Testis (tissue), 3 donors: Measurements from ENCODE around the gene PIP5K1C. TPM values are rescaled to one million over a fixed set of nuclear protein-coding genes. Genes with fewer than 3 reads are reported as not detected.

Experiments
- DNase-seq: peaks from one replicate; pipeline ENCODE4 v3.0.0-alpha.2; 2019
- H3K27ac ChIP-seq, 2 donors: fragments of 200-600 bp; sonication (generic); one replicate each; pipeline ENCODE4 v1.5.1; 2019
- H3K27me3 ChIP-seq: fragments of 200-600 bp; sonication (generic); one replicate; pipeline ENCODE4 v1.5.1; 2019
- H3K36me3 ChIP-seq: fragments of 200-600 bp; sonication (generic); one replicate; pipeline ENCODE4 v1.5.1; 2017; ENCODE audit warnings: low read depth; ENCODE audit errors: missing control alignments
- H3K4me1 ChIP-seq: fragments of 200-600 bp; sonication (generic); one replicate; pipeline ENCODE4 v1.5.1; 2019
- H3K4me3 ChIP-seq, 2 donors: fragments of 200-600 bp; sonication (generic); one replicate each; pipeline ENCODE4 v1.5.1; 2017 to 2019
- H3K9me3 ChIP-seq: fragments of 200-600 bp; sonication (generic); one replicate; pipeline ENCODE4 v1.5.1; 2017
- CTCF ChIP-seq, 3 experiments: fragments of 450-650 bp in 2 of 3; fragments of 200-600 bp in 1 of 3; sonication (generic) in 1 of 3; IDR thresholded peaks; one replicate each; pipeline ENCODE4 v1.5.1; 2016 to 2019; ENCODE audit warnings: antibody characterized with exemption in 3 of 3, mild to moderate bottlenecking in 2 of 3, moderate library complexity in 1 of 3
- POLR2A ChIP-seq: fragments of 450-650 bp; IDR thresholded peaks from one replicate; pipeline ENCODE4 v1.6.1; 2017; ENCODE audit warnings: antibody characterized with exemption, mild to moderate bottlenecking, moderate library complexity
- WGBS, 2 donors: methylation state at CpG; one replicate each; pipeline ENCODE4 v1.1.5; 2018; 5-methylcytosine and 5-hydroxymethylcytosine counted together
- intact Hi-C: fragments of 100-400 bp; cut with DNase I; formaldehyde crosslinking; loops from one replicate; pipeline ENCODE4 v1.15.1; 2023; ENCODE audit warnings: low total_unique reads
- polyA plus RNA-seq: library from polyadenylated mRNA; stranded (reverse); fragments of 350-450 nt; fragmentation: Illumina TruSeq; extraction: RNeasy Lipid Tissue Mini Kit (QIAGEN cat#74804); gene quantifications from one replicate; pipeline ENCODE4 v1.2.3, GENCODE V29; 2014; ENCODE audit warnings: low read depth, low replicate concordance; ENCODE audit not compliant: insufficient read depth
- total RNA-seq, 2 donors: library from RNA; depleted of rRNA; stranded (reverse); fragments of >200 nt; gene quantifications; one replicate each; pipeline ENCODE4 v1.2.3, GENCODE V29; 2016

Gene PIP5K1C
- total and polyA plus RNA-seq, 3 donors from 2014 or later: 80.2 to 99.1 (median 87.0) TPM

GRCh38 chr19:3722443-3723109 lies 22.3 kb upstream of the PIP5K1C start:
- H3K27ac ChIP-seq: no peak overlapping the region
- peak overlapping the region in 1 of 2 donors; percentile 35 for H3K4me3 ChIP-seq
- H3K9me3 ChIP-seq: no peaks in the 10 kb centered on the region
- peaks cover 3% of the 10 kb centered on the region for H3K27me3 ChIP-seq
- H3K36me3 ChIP-seq: no peaks in the 10 kb centered on the region
- intact Hi-C loops: no loop called here
- TF ChIP-seq CTCF (IDR thresholded peaks at IDR 0.05) (no peak), POLR2A (no peak)
- H3K4me1 ChIP-seq: no peaks in the 10 kb centered on the region
- no peak for DNase-seq
- WGBS, 2 donors: 2% methylated on average over 28 of the region's 30 CpGs; no CpG with 5 or more reads in 1 of the 2 donors

DNA sequence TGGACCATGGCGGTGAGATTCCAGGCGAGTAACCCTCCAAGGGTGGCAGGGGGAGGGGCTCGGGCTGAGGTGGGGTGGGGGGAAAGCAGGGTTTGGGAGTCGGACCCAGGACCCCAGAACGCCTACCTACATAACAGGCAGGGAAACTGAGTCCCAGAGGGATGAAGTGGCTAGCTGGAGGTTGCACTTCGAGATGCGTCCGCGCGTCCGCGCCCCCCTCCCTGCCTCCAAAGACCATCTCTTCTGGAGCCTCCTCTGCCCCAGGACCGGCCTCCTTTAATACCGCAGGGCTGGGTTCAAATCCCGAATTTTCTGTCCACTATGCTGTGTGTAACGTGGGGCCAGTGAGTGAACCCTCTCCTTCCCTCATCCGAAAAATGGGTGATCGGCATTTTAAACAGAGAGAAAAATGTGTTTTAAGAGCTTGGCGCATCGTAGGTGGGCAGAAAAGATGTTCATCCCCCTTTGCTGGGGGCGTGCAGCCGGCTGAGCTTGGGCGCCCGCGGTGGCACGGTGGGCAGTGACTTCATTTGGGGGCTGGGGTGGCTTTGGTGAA lies 21.7 kb upstream of the PIP5K1C start:
- intact Hi-C loops: no loop called here
- TF ChIP-seq CTCF (IDR thresholded peaks at IDR 0.05): no peak
- no peak for TF ChIP-seq POLR2A
- Histone ChIP-seq H3K4me3 (peak overlapping the region in 1 of 2 donors; percentile 35), H3K27me3 (peaks cover 3% of the 10 kb centered on the region), H3K27ac (no peak overlapping the region), H3K36me3 (no peaks in the 10 kb centered on the region), H3K4me1 (no peaks in the 10 kb centered on the region), H3K9me3 (no peaks in the 10 kb centered on the region)
- DNase-seq: no peak
- WGBS, 2 donors: 2 to 4% methylated on average over 11 to 25 of the region's 26 CpGs

GRCh38 chr19:3721131-3721886 lies 21.0 kb upstream of the PIP5K1C start:
- no peaks in the 10 kb centered on the region for H3K4me1 ChIP-seq
- no peaks in the 10 kb centered on the region for H3K36me3 ChIP-seq
- peak overlapping the region in 1 of 2 donors; percentile 35 for H3K4me3 ChIP-seq
- 12 to 15% methylated on average over 16 to 46 of the region's 46 CpGs for WGBS, 2 donors
- DNase-seq: peak; percentile 88
- no peaks in the 10 kb centered on the region for H3K9me3 ChIP-seq
- no peak overlapping the region for H3K27ac ChIP-seq
- H3K27me3 ChIP-seq: peaks cover 3% of the 10 kb centered on the region
- TF ChIP-seq CTCF (IDR thresholded peaks at IDR 0.05): peak in 2 of 3 experiments; percentile 13 to 41
- no peak for TF ChIP-seq POLR2A
- intact Hi-C loops: no loop called here

DNA sequence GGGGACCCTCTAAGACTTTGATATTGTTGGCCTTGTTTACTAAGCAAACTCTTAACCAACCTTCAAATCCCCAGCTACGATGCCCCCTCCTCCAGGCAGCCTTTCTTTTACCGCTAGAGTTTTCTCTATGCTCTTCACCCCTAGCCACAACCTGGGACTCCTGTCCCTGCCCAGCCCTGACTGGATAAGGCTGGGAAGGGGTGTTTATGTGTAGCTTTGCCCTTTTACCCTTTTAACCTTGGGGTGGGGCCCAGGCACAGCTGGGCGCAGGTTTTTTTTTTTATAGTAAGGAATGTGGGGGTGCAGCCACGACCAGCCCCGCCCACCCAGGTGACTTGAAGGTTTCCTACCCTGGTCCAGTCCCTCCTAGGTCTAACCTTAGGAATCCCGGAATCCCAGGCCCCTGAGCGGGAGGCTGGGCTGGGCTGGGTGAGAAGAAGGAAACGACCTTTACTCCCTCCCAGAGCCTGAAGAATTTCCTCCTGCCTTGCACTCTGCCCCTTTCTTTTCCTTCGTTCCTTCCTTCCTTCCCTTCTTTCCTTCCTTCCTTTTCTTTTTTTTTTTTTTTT lies 20.2 kb upstream of the PIP5K1C start:
- Histone ChIP-seq H3K27ac (no peak overlapping the region), H3K27me3 (peaks cover 3% of the 10 kb centered on the region), H3K4me1 (no peaks in the 10 kb centered on the region), H3K9me3 (no peaks in the 10 kb centered on the region), H3K36me3 (no peaks in the 10 kb centered on the region), H3K4me3 (peak overlapping the region in 1 of 2 donors; percentile 35)
- intact Hi-C loops: no loop called here
- 21 to 23% methylated on average over 9 of the region's 9 CpGs for WGBS, 2 donors
- TF ChIP-seq POLR2A (no peak), CTCF (IDR thresholded peaks at IDR 0.05) (no peak)
- no peak for DNase-seq
